Spleen (tissue), 11 donors: ENCODE measurements around the gene DHX38. TPM values are rescaled to one million over a fixed set of nuclear protein-coding genes. Genes with fewer than 3 reads are reported as not detected.
"Not testable (repeated sequence)": the region's sequence is repeated elsewhere in the genome, so short reads cannot be mapped to it uniquely, and the experiment has no call there.

Experiments used
- DNase-seq: peaks from one replicate; pipeline ENCODE4 v3.0.0-alpha.2; 2020
- H3K27ac ChIP-seq, 8 donors: fragments of 200-600 bp; sonication (generic) in 7 of 8; 1 replicate in 4 of 8; 2 replicates in 4 of 8; pipeline versions ENCODE4 v1.5.0 to v1.8.0; 2016 to 2021; ENCODE audit warnings: inconsistent platforms in 4 of 8, mild to moderate bottlenecking in 4 of 8, moderate library complexity in 1 of 8
- H3K27me3 ChIP-seq, 7 donors: fragments of 200-600 bp; sonication (generic) in 6 of 7; replicated peaks in 1 of 7; 1 replicate in 4 of 7; 2 replicates in 3 of 7; pipeline versions ENCODE4 v1.5.0 to v1.8.0; 2016 to 2021; ENCODE audit warnings: inconsistent platforms in 3 of 7, mild to moderate bottlenecking in 1 of 7
- H3K36me3 ChIP-seq, 6 donors: fragments of 200-600 bp; sonication (generic) in 5 of 6; 1 replicate in 4 of 6; 2 replicates in 2 of 6; pipeline versions ENCODE4 v1.5.0 to v1.8.0; 2016 to 2021; ENCODE audit warnings: inconsistent platforms in 2 of 6
- H3K4me1 ChIP-seq, 6 donors: fragments of 200-600 bp; sonication (generic) in 5 of 6; 1 replicate in 3 of 6; 2 replicates in 3 of 6; pipeline versions ENCODE4 v1.5.0 to v1.8.0; 2016 to 2021; ENCODE audit warnings: inconsistent platforms in 3 of 6
- H3K4me3 ChIP-seq, 8 donors: fragments of 200-600 bp; sonication (generic) in 7 of 8; 1 replicate in 4 of 8; 2 replicates in 4 of 8; pipeline versions ENCODE4 v1.5.0 to v1.8.0; 2016 to 2021; ENCODE audit warnings: inconsistent platforms in 4 of 8, mild to moderate bottlenecking in 4 of 8, moderate library complexity in 2 of 8
- H3K9me3 ChIP-seq, 8 donors: fragments of 200-600 bp; sonication (generic) in 7 of 8; 1 replicate in 4 of 8; 2 replicates in 4 of 8; pipeline versions ENCODE4 v1.5.0 to v1.8.0; 2016 to 2021; ENCODE audit warnings: inconsistent platforms in 4 of 8
- POLR2A ChIP-seq, 3 donors: fragments of 450-650 bp; IDR thresholded peaks; one replicate each; pipeline ENCODE4 v1.5.1; 2017; ENCODE audit warnings: antibody characterized with exemption in 3 of 3, mild to moderate bottlenecking in 1 of 3
- POLR2AphosphoS5 ChIP-seq, 3 donors: sonication (generic); formaldehyde crosslinking; IDR thresholded peaks; one replicate each; pipeline ENCODE4 v1.5.1; 2017; ENCODE audit warnings: antibody characterized with exemption in 3 of 3
- WGBS, 5 donors: extraction: QIAGEN DNeasy Blood & Tissue Kit in 3 of 5; methylation state at CpG; one replicate each; pipeline versions ENCODE4 v1.1.5 to v1.1.7; 2013 to 2018; 5-methylcytosine and 5-hydroxymethylcytosine counted together
- intact Hi-C: fragments of 100-400 bp; cut with DNase I; formaldehyde crosslinking; loops from one replicate; pipeline ENCODE4 v1.15.0; 2023; ENCODE audit warnings: low total_unique reads
- polyA plus RNA-seq, 3 donors: library from polyadenylated mRNA; stranded (reverse); fragments of 200-250 nt; gene quantifications; one replicate each; pipeline ENCODE4 v1.2.1, GENCODE V29; 2013
- total RNA-seq, 7 donors: library from RNA; depleted of rRNA in 3 of 7; stranded (reverse); fragments of >200 nt in 3 of 7; fragmentation: NEBNext Ultra II Directional in 4 of 7; extraction: Animal tissue kit (Norgen Biotek cat#: 25700) in 4 of 7; gene quantifications; one replicate each; pipeline versions ENCODE4 v1.1.0 to v1.2.1, GENCODE V29; 2016 to 2021
- TF ChIP-seq, protein P1 (sequence below), 11 experiments: fragments of 200-600 bp in 7 of 11; fragments of 450-650 bp in 4 of 11; sonication (generic) in 4 of 11; IDR thresholded peaks in 8 of 11; conservative IDR thresholded peaks in 3 of 11; 1 replicate in 7 of 11; 2 replicates in 4 of 11; pipeline versions ENCODE4 v1.4.0 to v1.8.0; 2016 to 2021; ENCODE audit warnings: antibody characterized with exemption in 11 of 11, inconsistent platforms in 4 of 11, mild to moderate bottlenecking in 1 of 11
- donor health status: healthy with polysubstance abuse.
- donor health status: DM: no; HTN: no; CAD: no; lungs with moderate emphysema.
- donor health status: DM: no; HTN: no; CAD: no.
- donor health status: Bipolar disorder and iron deficiency.
- donor health status: healthy.
- donor health status: DM: no; HTN: no; CAD: no.
- donor health status: DM: yes; HTN: yes; CAD: no.

Gene DHX38
- total and polyA plus RNA-seq, 10 donors, result 28.5 to 89.3 (median 70.1) TPM

DNA sequence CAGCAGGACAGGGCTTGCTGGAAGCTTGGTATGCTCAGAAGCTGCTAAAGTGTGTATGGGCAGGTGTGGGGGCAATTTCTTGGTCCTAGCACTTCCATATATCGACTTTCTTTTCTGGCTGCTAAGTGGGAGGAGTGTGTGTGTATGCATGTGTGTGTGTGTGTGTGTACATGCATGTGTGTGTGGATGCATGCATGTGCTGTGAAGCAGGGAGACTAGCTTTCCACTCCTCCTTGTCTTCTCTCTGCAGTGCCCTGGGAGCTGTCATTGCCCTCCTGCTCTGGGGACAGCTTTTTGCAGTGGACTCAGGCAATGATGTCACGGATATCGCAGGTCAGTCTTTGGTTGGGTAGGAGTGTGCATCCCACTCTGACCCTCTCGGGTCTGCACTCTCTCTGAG, 37.7 kb upstream of the DHX38 start:
- intact Hi-C loops, result no loop called here
- H3K36me3 ChIP-seq, result peaks cover 0 to 19% (median 0%) of the 10 kb centered on the region in 6 donors

GRCh38 chr16:72057313-72057712, 36.3 kb upstream of the DHX38 start:
- intact Hi-C loops, H3K27ac ChIP-seq, H3K4me3 ChIP-seq, H3K27me3 ChIP-seq, DNase-seq, H3K9me3 ChIP-seq: not testable (repeated sequence)
- peaks cover 0 to 12% (median 0%) of the 10 kb centered on the region in 6 donors for H3K4me1 ChIP-seq
- H3K36me3 ChIP-seq, result peaks cover 0 to 25% (median 0%) of the 10 kb centered on the region in 6 donors
- WGBS, 5 donors, result 72 to 80% (median 77%) methylated on average over 1 to 2 of the region's 6 CpGs; no CpG with 5 or more reads in 1 of the 5 donors

More for the DNA sequence above, 37.7 kb upstream of the DHX38 start:
- Histone ChIP-seq H3K27me3 (no peaks in the 10 kb centered on the region), H3K4me3 (no peak overlapping the region), H3K9me3 (peaks cover 0 to under 1% (median 0%) of the 10 kb centered on the region in 8 donors), H3K27ac (no peak overlapping the region), H3K4me1 (peaks cover 0 to 12% (median 2%) of the 10 kb centered on the region in 6 donors)
- 88 to 96% (median 88%) methylated on average over 4 of the region's 4 CpGs for WGBS, 5 donors
- DNase-seq, result no peak
- TF ChIP-seq POLR2AphosphoS5 (IDR thresholded peaks at IDR 0.05), result no peak
- TF ChIP-seq POLR2A (IDR thresholded peaks at IDR 0.05), result no peak
- TF ChIP-seq, protein P1, sequence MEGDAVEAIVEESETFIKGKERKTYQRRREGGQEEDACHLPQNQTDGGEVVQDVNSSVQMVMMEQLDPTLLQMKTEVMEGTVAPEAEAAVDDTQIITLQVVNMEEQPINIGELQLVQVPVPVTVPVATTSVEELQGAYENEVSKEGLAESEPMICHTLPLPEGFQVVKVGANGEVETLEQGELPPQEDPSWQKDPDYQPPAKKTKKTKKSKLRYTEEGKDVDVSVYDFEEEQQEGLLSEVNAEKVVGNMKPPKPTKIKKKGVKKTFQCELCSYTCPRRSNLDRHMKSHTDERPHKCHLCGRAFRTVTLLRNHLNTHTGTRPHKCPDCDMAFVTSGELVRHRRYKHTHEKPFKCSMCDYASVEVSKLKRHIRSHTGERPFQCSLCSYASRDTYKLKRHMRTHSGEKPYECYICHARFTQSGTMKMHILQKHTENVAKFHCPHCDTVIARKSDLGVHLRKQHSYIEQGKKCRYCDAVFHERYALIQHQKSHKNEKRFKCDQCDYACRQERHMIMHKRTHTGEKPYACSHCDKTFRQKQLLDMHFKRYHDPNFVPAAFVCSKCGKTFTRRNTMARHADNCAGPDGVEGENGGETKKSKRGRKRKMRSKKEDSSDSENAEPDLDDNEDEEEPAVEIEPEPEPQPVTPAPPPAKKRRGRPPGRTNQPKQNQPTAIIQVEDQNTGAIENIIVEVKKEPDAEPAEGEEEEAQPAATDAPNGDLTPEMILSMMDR (IDR thresholded peaks at IDR 0.05 in 8 of 11, conservative IDR thresholded peaks at IDR 0.05 in 3 of 11), result no peak

GRCh38 chr16:72059060-72059459, 34.6 kb upstream of the DHX38 start:
- H3K27me3 ChIP-seq, DNase-seq, H3K4me3 ChIP-seq, H3K27ac ChIP-seq, H3K4me1 ChIP-seq, H3K9me3 ChIP-seq, intact Hi-C loops: not testable (repeated sequence)
- WGBS, 5 donors, result 62 to 79% (median 70%) methylated on average over 5 to 7 of the region's 7 CpGs
- H3K36me3 ChIP-seq, result peaks cover 0 to 25% (median 0%) of the 10 kb centered on the region in 6 donors

DNA sequence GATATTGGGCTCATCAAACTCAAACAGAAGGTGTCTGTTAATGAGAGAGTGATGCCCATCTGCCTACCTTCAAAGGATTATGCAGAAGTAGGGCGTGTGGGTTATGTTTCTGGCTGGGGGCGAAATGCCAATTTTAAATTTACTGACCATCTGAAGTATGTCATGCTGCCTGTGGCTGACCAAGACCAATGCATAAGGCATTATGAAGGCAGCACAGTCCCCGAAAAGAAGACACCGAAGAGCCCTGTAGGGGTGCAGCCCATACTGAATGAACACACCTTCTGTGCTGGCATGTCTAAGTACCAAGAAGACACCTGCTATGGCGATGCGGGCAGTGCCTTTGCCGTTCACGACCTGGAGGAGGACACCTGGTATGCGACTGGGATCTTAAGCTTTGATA, 33.2 kb upstream of the DHX38 start:
- Histone ChIP-seq H3K36me3 (peaks cover 0 to 34% (median 0%) of the 10 kb centered on the region in 6 donors), H3K4me1 (no peaks in the 10 kb centered on the region), H3K4me3 (no peak overlapping the region), H3K27ac (no peak overlapping the region), H3K9me3 (no peaks in the 10 kb centered on the region), H3K27me3 (no peaks in the 10 kb centered on the region)
- intact Hi-C loops, result no loop called here
- no peak for DNase-seq
- no peak for TF ChIP-seq POLR2AphosphoS5 (IDR thresholded peaks at IDR 0.05)
- no peak for TF ChIP-seq POLR2A (IDR thresholded peaks at IDR 0.05)
- TF ChIP-seq, protein P1 (IDR thresholded peaks at IDR 0.05 in 8 of 11, conservative IDR thresholded peaks at IDR 0.05 in 3 of 11), result no peak
- 90 to 96% (median 94%) methylated on average over 9 of the region's 9 CpGs for WGBS, 5 donors

- intact Hi-C loops, result no loop called here
- H3K4me1 ChIP-seq, result peaks cover 0 to 3% (median 0%) of the 10 kb centered on the region in 6 donors
- H3K27me3 ChIP-seq, result no peaks in the 10 kb centered on the region
- 88 to 100% (median 94%) methylated on average over 1 of the region's 1 CpG for whole genome bisulfite sequencing, 5 donors
- no peaks in the 10 kb centered on the region for H3K9me3 ChIP-seq
- H3K36me3 ChIP-seq, result peaks cover 0 to 34% (median 0%) of the 10 kb centered on the region in 6 donors
- TF ChIP-seq, protein P1 (IDR thresholded peaks at IDR 0.05 in 8 of 11, conservative IDR thresholded peaks at IDR 0.05 in 3 of 11), result no peak
- TF ChIP-seq POLR2A (IDR thresholded peaks at IDR 0.05) (no peak), POLR2AphosphoS5 (IDR thresholded peaks at IDR 0.05) (no peak)
- no peak overlapping the region for H3K27ac ChIP-seq
- DNase-seq, result no peak
- H3K4me3 ChIP-seq, result no peak overlapping the region
These were observed 32.1 kb upstream of the DHX38 start for GRCh38 chr16:72061564-72061963.
